GM12872 (cell line): Measurements from ENCODE around the gene PLCZ1.

Experiments
- CTCF ChIP-seq: IDR thresholded peaks from 3 replicates; pipeline ENCODE4 v1.5.1; 2011; ENCODE audit warnings: low read depth, mild to moderate bottlenecking, low read length, moderate library complexity; ENCODE audit not compliant: insufficient read depth

PLCZ1 gene

GRCh38 chr12:18696971-18697602, 40.7 kb downstream of the PLCZ1 start:
- no peak for TF ChIP-seq CTCF

DNA sequence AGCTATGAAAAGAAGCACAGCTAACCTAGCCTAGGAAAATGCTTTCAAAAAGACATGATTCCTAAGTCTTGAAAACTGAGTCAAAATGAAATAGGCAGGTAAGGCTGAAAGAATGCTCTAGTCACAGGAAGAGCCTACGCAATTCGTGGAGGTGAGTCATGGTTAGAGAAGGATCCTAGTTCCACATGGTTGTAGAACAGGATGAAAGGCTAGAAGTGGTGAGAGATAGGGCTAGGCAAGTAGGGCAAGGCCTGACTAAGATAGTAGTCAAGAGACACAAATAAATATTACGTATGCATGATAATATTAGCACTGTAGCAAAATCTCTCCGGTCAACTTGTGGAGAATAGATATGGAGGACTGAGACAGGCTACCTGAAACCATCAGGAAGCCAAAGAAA, 47.2 kb downstream of the PLCZ1 start:
- no peak for TF ChIP-seq CTCF

DNA sequence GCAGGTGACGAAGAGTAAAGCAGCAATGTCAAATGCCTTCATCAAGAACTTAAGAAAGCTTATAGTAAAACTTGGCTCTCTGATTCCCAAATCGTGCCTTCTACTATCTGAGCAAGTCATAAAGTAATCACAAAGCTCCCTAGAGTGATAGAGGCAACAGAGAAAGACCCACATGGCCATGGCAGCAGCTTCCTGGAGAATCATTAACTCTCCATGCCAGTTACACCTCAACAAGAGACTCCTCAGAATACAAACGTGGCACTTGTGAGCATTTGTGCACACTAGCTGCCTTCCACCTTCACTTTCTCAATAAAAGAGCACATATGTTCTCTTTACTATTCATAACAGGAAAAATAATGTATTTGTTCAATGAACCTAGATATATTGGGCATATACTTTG, 48.0 kb downstream of the PLCZ1 start:
- TF ChIP-seq CTCF, result no peak

DNA sequence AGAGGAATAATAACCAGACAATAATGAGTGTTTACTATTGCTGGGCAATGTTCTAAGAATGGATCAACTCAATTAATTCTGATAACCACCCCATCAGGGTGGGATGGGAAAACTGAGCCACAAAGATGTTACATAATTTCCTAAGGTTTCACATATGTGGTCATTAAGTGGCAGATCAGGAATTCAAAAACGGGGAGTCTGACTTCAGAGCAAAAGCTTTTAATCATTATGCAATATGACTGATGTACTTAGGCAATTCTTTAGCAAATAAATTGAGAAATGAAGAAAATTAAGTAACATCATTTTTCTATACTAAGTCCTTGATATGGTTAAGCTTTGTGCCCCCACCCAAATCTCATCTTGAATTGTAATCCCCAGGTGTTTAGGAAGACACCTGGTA, 53.4 kb downstream of the PLCZ1 start:
- TF ChIP-seq CTCF, result no peak

DNA sequence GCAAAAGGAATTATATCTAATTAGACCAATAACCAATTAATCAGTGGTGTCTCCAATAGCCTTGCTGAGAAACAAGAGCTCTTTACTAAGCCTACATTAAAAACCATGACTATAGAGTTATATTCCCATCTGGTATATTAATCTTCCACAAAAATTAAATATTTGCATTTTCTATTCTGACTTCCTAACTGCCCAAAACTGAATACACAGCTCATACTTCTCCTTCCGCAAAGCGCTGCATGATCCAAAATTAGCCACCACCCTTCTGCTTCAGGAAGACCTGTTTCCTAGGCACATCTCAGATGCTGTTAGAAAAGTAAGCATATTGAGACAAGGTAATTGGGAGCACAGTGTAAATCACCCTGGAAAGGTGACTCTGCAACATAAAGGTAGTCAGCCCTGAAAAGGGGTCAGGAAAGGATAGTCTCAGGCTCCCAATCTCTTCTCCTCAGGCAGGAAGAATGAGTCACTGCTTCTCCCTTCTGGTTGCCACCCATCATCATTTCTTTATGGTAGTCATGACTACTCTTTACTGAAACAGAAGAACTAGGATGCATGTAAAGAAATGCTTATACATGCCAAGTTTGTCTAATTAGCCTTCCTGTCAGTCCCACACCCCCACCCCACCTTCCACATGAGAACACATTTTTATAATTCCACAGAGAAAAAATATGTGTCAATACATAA, 54.3 kb downstream of the PLCZ1 start:
- TF ChIP-seq CTCF, result no peak

DNA sequence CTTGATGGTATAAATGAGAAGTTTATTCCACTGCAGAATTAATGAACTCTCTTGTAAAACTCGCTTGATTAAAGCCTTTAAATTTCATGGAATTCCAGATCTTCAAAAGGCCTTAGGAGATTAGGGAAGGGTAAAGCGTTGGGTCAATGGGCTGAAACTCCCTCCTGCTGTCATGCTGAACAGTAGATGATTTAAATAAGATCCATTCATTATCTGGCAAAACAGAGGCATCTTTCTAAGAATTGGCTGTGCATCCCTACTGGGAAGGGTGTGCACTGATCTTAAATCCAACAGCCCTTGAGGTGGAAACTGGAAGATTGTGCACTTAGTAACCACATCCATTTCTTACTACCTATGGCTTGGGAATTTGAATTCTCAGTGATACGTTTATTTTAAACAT, 56.0 kb downstream of the PLCZ1 start:
- no peak for TF ChIP-seq CTCF

GRCh38 chr12:18676996-18677588, 60.7 kb downstream of the PLCZ1 start:
- TF ChIP-seq CTCF, result no peak
